ENCODE measurements around the gene SHANK2.
"Not testable (repeated sequence)": the region's sequence is repeated elsewhere in the genome, so short reads cannot be mapped to it uniquely, and the experiment has no call there.

SHANK2 gene

DNA sequence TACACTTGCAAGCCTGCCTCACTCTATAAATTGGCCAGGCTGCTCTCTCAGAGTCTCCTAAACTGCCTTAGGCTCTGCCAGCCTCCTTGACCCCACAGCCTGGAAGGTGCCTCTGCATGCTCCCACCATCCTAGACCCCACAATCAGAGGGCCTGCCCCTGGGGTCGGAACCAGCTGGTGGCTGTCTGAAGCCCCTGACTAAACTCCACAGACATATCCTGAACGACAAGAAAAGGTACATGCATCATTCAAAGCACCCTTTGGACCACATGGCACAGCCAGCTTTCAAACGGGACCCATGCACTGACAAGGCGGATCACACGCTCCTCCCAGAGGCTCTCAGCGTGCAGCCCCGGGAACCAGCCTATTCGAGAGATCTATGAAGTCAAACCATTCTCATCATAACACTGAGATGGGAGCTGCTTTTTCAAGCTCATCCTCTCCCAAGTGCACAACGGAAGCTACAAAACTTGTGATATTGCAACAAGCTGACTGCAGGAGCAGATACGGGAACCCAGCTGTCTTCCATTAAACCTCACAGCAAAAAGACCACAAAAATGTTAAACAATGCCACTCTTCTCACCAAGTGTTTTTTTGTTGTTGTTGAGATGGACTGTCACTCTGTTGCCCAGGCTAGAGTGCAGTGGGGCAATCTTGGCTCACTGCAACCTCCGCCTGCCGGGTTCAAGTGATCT, 8.1 kb downstream of the SHANK2 start:
- Histone ChIP-seq H3K36me3 (replicated peaks) (no peaks in the 10 kb centered on the region), H3K9me3 (no peaks in the 10 kb centered on the region), H3K4me1 (no peaks in the 10 kb centered on the region), H3K27me3 (ENCODE audit: low read depth) (peaks cover 4% of the 10 kb centered on the region; the same call in 1 of the 2 replicates), H3K4me3 (no peak overlapping the region)
- no peak for DNase-seq (ENCODE audit: low spot score in 2 of 2)
- in situ Hi-C loops (cut with MboI; ENCODE audit: low sequenced_read_pairs), result no loop called here

- H3K27me3 ChIP-seq (ENCODE audit: low read depth), result no peaks in the 10 kb centered on the region
- DNase-seq (ENCODE audit: low spot score in 2 of 2), result no peak
- in situ Hi-C loops (cut with MboI; ENCODE audit: low sequenced_read_pairs), result no loop called here
- H3K4me1 ChIP-seq, result no peaks in the 10 kb centered on the region
- H3K4me3 ChIP-seq, result no peak overlapping the region
- H3K36me3 ChIP-seq (replicated peaks), result no peaks in the 10 kb centered on the region
- no peaks in the 10 kb centered on the region for H3K9me3 ChIP-seq
Measured at GRCh38 chr11:71242391-71242790, 10.0 kb downstream of the SHANK2 start.

GRCh38 chr11:71241721-71242259, 10.6 kb downstream of the SHANK2 start:
- in situ Hi-C loops (cut with MboI; ENCODE audit: low sequenced_read_pairs), result no loop called here
- DNase-seq (ENCODE audit: low spot score in 2 of 2), result no peak
- H3K36me3 ChIP-seq (replicated peaks), result no peaks in the 10 kb centered on the region
- H3K4me1 ChIP-seq, result no peaks in the 10 kb centered on the region
- H3K9me3 ChIP-seq, result no peaks in the 10 kb centered on the region
- no peaks in the 10 kb centered on the region for H3K27me3 ChIP-seq (ENCODE audit: low read depth)
- no peak overlapping the region for H3K4me3 ChIP-seq

- H3K9me3 ChIP-seq, result no peaks in the 10 kb centered on the region
- H3K4me3 ChIP-seq, result no peak overlapping the region
- in situ Hi-C loops (cut with MboI; ENCODE audit: low sequenced_read_pairs), result no loop called here
- H3K36me3 ChIP-seq (replicated peaks), result no peaks in the 10 kb centered on the region
- DNase-seq (ENCODE audit: low spot score in 2 of 2), result no peak
- no peaks in the 10 kb centered on the region for H3K4me1 ChIP-seq
- H3K27me3 ChIP-seq (ENCODE audit: low read depth), result no peaks in the 10 kb centered on the region
Measured at GRCh38 chr11:71240865-71241691, 11.3 kb downstream of the SHANK2 start.

GRCh38 chr11:71240061-71240690, 12.2 kb downstream of the SHANK2 start:
- Histone ChIP-seq H3K27me3 (ENCODE audit: low read depth) (no peaks in the 10 kb centered on the region), H3K4me1 (no peaks in the 10 kb centered on the region), H3K4me3 (no peak overlapping the region)

GRCh38 chr11:71239581-71239980, 12.8 kb downstream of the SHANK2 start:
- DNase-seq (ENCODE audit: low spot score in 2 of 2), result no peak
- Histone ChIP-seq H3K36me3 (replicated peaks) (no peaks in the 10 kb centered on the region), H3K27me3 (ENCODE audit: low read depth) (no peaks in the 10 kb centered on the region), H3K9me3 (no peaks in the 10 kb centered on the region), H3K4me3 (no peak overlapping the region), H3K4me1 (no peaks in the 10 kb centered on the region)
- in situ Hi-C loops (cut with MboI; ENCODE audit: low sequenced_read_pairs), result no loop called here

More at GRCh38 chr11:71240061-71240690, 12.2 kb downstream of the SHANK2 start:
- in situ Hi-C loops (cut with MboI; ENCODE audit: low sequenced_read_pairs), result no loop called here
- Histone ChIP-seq H3K36me3 (replicated peaks) (no peaks in the 10 kb centered on the region), H3K9me3 (no peaks in the 10 kb centered on the region)
- DNase-seq (ENCODE audit: low spot score in 2 of 2), result no peak

- DNase-seq (ENCODE audit: low spot score in 2 of 2), result no peak
- Histone ChIP-seq H3K9me3 (no peaks in the 10 kb centered on the region), H3K36me3 (replicated peaks) (no peaks in the 10 kb centered on the region), H3K4me1 (no peaks in the 10 kb centered on the region), H3K27me3 (ENCODE audit: low read depth) (no peaks in the 10 kb centered on the region), H3K4me3 (no peak overlapping the region)
- in situ Hi-C loops (cut with MboI; ENCODE audit: low sequenced_read_pairs), result no loop called here
Measured at GRCh38 chr11:71238941-71239340, 13.4 kb downstream of the SHANK2 start.

- in situ Hi-C loops (cut with MboI; ENCODE audit: low sequenced_read_pairs), result no loop called here
Measured at GRCh38 chr11:71238285-71238875, 14.0 kb downstream of the SHANK2 start.

DNA sequence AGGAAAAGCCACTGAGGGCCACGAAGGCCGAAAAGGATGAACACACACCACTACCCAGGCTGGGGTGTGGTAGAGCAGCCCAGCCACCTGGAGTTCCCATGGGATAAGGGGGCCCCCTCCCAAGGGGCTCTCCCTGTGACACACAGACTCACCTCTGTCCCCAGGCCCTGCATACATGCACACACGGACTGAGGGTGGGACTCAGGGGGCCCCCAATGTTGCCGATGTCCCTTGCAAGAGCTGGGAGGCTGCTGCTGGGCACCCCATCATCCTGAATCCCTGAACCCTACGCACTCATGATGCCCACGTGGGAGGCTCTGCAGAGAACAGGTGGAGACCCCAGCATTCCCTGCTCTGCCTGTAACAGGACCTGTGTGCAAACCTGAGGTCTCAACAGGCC, 14.5 kb downstream of the SHANK2 start:
- no peak for DNase-seq (ENCODE audit: low spot score in 2 of 2)
- no peaks in the 10 kb centered on the region for H3K36me3 ChIP-seq (replicated peaks)
- no peak overlapping the region for H3K4me3 ChIP-seq
- no peaks in the 10 kb centered on the region for H3K4me1 ChIP-seq
- no peaks in the 10 kb centered on the region for H3K9me3 ChIP-seq
- in situ Hi-C loops (cut with MboI; ENCODE audit: low sequenced_read_pairs), result no loop called here
- no peaks in the 10 kb centered on the region for H3K27me3 ChIP-seq (ENCODE audit: low read depth)

More at GRCh38 chr11:71238285-71238875, 14.0 kb downstream of the SHANK2 start:
- Histone ChIP-seq H3K36me3 (replicated peaks) (no peaks in the 10 kb centered on the region), H3K27me3 (ENCODE audit: low read depth) (no peaks in the 10 kb centered on the region), H3K4me3 (no peak overlapping the region), H3K4me1 (no peaks in the 10 kb centered on the region), H3K9me3 (no peaks in the 10 kb centered on the region)
- no peak for DNase-seq (ENCODE audit: low spot score in 2 of 2)

DNA sequence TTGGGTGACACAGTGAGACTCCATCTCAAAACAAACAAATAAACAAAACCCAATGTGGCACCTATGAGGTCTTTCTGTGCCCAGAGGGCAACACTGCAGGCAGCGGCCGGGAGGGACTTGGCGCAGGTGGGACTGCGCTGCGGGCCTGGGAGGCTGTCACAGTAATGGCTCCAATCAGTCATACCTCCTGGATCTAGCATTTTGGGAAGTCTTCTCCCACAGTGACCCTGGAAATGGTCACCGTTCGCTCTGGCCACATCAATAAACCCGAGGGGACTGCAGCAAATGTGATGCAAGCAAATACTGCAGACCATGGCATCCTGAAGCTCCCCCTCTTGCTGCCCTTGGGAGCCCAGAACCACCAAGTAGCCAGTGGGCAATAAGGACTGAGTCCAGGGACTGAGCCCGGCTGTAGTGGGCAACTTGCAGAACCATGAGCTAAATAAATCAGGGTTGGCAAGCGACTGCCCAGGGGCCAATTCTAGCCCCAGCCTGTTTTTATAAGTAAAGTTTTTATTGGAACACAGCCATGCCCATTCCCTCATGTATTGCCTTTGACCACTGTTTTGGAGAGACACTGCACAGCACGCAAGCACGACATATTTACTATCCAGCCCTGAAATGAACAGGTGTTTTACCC, 15.4 kb downstream of the SHANK2 start:
- no peaks in the 10 kb centered on the region for H3K4me1 ChIP-seq
- in situ Hi-C loops (cut with MboI; ENCODE audit: low sequenced_read_pairs), result no loop called here
- no peak overlapping the region for H3K4me3 ChIP-seq
- no peaks in the 10 kb centered on the region for H3K9me3 ChIP-seq
- DNase-seq (ENCODE audit: low spot score in 2 of 2), result no peak
- H3K27me3 ChIP-seq (ENCODE audit: low read depth), result no peaks in the 10 kb centered on the region
- H3K36me3 ChIP-seq (replicated peaks), result no peaks in the 10 kb centered on the region

GRCh38 chr11:71235719-71236118, 16.7 kb downstream of the SHANK2 start:
- in situ Hi-C loops (cut with MboI; ENCODE audit: low sequenced_read_pairs), result no loop called here
- H3K9me3 ChIP-seq, result no peaks in the 10 kb centered on the region
- no peak overlapping the region for H3K4me3 ChIP-seq
- no peaks in the 10 kb centered on the region for H3K27me3 ChIP-seq (ENCODE audit: low read depth)
- DNase-seq (ENCODE audit: low spot score in 2 of 2), result no peak
- H3K4me1 ChIP-seq, result no peaks in the 10 kb centered on the region
- H3K36me3 ChIP-seq (replicated peaks), result no peaks in the 10 kb centered on the region

GRCh38 chr11:71233896-71234852, 18.2 kb downstream of the SHANK2 start:
- in situ Hi-C loops (cut with MboI; ENCODE audit: low sequenced_read_pairs); H3K4me1 ChIP-seq; H3K36me3 ChIP-seq (replicated peaks); H3K27me3 ChIP-seq (ENCODE audit: low read depth); DNase-seq (ENCODE audit: low spot score in 2 of 2); H3K4me3 ChIP-seq; H3K9me3 ChIP-seq: not testable (repeated sequence)

All from HAP-1 (cell line).